GM12891 (cell line): ENCODE data around the gene UBE2S.

Experiments
- DNase-seq: peaks from one replicate; pipeline ENCODE4 v3.0.0; 2011; ENCODE audit warnings: low spot score; ENCODE audit not compliant: insufficient read length
- FAIRE-seq: peaks from 2 replicates; lab custom pipeline; 2011; peaks lifted over from hg19 to GRCh38; lab: Jason Lieb, UNC
- PAX5 ChIP-seq: IDR thresholded peaks from 2 replicates; pipeline ENCODE4 v1.6.1; 2011; ENCODE audit warnings: low read length, moderate library complexity, mild to moderate bottlenecking; ENCODE audit not compliant: insufficient read depth, severe bottlenecking
- POLR2A ChIP-seq: IDR thresholded peaks from 2 replicates; pipeline ENCODE4 v1.6.1; 2011; ENCODE audit warnings: low read depth, low read length, control low read depth
- POLR2AphosphoS5 ChIP-seq: IDR thresholded peaks from 2 replicates; pipeline ENCODE4 v1.6.1; 2011; ENCODE audit warnings: low read depth, low read length, control low read depth
- POU2F2 ChIP-seq: IDR thresholded peaks from 2 replicates; pipeline ENCODE4 v1.6.1; 2011; ENCODE audit warnings: low read depth, mild to moderate bottlenecking, control low read depth, low read length, moderate library complexity
- SPI1 ChIP-seq: IDR thresholded peaks from 2 replicates; pipeline ENCODE4 v1.6.1; 2011; ENCODE audit warnings: low read depth, low read length, control low read depth
- TAF1 ChIP-seq: IDR thresholded peaks from 2 replicates; pipeline ENCODE4 v1.6.1; 2011; ENCODE audit warnings: low read depth, low read length, control low read depth

Gene UBE2S

DNA sequence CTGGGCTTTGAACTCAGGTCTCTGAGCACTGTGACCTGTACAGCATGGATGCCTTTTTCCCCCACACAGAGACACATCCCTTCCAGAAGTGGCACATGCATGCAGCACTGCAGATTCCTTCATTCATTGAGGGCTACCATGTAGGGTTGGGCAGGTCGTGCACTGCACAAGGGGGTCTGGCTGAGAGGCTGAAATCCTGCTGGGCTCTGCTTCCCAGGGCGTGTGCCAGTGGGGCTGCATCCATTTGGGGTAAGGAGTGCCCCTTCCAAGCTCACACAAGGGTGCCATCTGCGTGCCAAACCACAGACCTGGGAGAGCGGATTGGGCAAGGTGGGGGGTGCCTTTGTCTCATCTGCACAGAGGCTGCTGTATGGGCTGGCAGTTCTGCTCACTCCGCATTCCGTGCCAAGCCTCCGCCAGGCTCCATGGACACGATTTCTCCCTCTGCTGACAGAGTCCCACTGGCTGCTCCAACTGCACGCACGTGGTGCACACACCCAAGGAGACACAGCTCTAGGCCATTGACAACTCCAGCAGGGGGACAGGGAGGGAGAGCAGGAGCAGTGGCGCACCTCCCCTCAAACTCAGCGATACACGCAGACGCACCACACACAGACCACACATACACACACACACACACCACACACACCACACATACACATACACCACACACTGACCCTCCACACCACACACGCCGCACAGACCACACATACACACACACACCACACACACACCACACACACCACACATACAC lies 40.0 kb upstream of the UBE2S start:
- FAIRE-seq (no peak), DNase-seq (no peak)
- no peak for TF ChIP-seq POLR2AphosphoS5
- TF ChIP-seq SPI1, result no peak
- TF ChIP-seq POU2F2, result no peak

DNA sequence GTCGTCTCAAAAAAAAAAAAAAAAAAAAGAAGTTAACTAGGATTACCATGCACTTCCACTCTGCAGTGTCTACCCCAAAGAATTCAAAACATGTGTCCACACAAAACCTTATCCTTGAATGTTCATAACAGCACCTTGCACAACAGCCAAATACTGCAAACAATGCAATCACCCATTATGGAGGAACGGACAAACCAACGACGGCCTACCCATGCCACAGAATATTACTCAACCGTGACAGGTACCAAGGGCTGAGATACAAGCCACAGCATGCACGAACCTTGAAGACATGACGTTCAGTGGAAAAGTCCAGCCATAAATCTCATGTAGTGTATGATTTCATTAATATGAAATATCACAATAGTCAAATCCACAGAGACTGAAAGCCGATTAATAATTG lies 38.5 kb upstream of the UBE2S start:
- FAIRE-seq (no peak), DNase-seq (no peak)
- TF ChIP-seq TAF1, result no peak
- TF ChIP-seq POLR2A, result no peak
- TF ChIP-seq POLR2AphosphoS5, result no peak
- TF ChIP-seq POU2F2, result no peak
- no peak for TF ChIP-seq SPI1
- TF ChIP-seq PAX5, result no peak

DNA sequence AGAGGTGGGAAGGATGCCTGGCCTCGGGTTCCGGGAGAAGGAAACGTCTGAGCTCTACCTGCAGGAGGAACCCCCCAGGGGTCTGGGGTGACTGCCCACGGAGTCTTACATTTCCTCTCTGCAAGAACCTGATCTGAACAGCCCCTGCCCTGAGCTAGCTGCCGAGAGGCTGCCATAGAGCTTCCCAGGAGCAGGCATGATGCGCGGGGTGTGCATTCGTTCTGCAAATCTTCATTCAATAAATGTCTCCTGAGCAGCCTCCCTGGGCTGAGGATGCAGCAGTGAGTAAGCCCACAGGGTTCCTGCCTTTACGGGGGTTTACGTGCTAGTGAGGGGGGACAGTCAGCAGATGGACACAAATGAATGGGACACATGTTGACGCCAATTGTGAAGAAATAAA lies 37.1 kb upstream of the UBE2S start:
- FAIRE-seq (no peak), DNase-seq (no peak)
- TF ChIP-seq SPI1 (no peak), TAF1 (no peak), PAX5 (no peak), POLR2A (no peak), POU2F2 (no peak), POLR2AphosphoS5 (no peak)

DNA sequence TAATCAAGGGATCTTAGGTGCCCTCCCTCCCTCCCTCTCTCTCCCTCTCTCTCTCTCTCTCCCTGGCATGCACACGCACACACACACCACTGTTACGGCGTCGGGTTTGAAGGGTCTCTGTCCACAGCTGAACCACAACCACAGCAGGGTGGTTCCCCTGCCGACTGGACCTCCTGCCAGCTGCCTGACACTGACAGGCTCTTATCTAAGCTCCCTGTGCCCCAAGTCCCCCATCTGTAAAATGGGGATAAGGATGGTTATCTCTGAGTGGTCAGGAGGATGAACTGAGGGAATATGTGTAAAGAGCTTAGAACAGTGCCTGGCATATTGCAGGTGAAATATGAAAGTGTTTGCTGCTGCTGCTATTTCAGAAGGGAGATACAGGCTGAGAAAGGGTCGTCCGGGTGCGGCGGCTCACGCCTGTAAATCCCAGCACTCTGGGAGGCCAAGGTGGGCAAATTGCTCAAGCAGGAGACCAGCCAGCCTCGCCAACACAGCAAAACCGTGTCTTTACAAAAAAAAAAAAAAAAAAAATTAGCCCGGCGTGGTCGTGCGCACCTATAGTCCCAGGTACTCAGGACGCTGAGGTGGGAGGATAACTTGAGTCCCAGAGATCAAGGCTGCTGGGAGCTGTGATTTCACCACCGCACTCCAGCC lies 36.4 kb upstream of the UBE2S start:
- no peak for TF ChIP-seq POU2F2
- TF ChIP-seq POLR2A, result no peak
- no peak for TF ChIP-seq SPI1
- TF ChIP-seq TAF1, result no peak
- no peak for TF ChIP-seq POLR2AphosphoS5
- no peak for TF ChIP-seq PAX5
- DNase-seq (no peak), FAIRE-seq (no peak)

DNA sequence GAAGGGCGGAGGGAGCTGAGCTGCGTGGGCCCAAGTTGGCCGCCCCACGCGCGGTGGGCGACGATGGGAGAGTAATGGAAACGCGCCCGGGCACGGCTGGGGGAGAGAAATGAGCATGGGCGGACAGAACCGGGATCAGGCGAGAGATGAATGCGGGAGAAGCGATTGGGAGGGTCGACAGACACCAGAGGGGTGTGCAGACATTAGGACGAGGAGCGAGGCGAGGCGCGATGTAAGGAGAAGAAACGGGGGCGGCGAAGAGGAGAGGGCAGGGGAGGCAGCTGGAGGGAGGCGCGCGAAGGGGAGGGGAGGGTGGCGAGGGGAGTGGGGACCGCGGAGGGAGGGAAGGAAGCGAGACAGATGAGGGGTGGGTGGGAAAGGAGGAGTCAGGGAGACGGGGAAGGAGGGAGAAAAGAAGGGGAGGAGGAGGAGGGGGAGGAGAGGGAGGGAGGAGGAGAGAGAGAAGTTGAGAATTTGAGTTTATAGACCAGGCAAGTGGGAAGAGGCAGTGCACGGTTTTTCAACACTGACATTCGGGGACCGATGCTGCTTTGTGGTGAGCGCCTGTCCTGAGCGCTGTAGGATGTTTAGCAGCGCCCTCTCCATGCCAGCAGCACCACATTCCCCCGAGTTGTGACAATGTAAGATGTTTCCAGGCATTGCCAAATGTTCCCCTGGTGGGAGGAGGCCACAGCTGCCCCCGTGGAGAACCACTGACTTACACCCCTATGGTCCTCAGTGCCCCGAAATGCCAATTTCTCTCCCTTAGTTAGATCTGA lies 35.6 kb upstream of the UBE2S start, which contains the start of gene SHISA7:
Gene SHISA7, minus strand, starts transcription at position 256 of the 779 bp plus-strand sequence. CDS start 437 bp downstream, outside the sequence.
- FAIRE-seq, result no peak
- TF ChIP-seq POLR2A, result no peak
- no peak for TF ChIP-seq SPI1
- no peak for TF ChIP-seq POU2F2
- no peak for TF ChIP-seq PAX5
- TF ChIP-seq TAF1, result no peak
- TF ChIP-seq POLR2AphosphoS5, result no peak
- no peak for DNase-seq

DNA sequence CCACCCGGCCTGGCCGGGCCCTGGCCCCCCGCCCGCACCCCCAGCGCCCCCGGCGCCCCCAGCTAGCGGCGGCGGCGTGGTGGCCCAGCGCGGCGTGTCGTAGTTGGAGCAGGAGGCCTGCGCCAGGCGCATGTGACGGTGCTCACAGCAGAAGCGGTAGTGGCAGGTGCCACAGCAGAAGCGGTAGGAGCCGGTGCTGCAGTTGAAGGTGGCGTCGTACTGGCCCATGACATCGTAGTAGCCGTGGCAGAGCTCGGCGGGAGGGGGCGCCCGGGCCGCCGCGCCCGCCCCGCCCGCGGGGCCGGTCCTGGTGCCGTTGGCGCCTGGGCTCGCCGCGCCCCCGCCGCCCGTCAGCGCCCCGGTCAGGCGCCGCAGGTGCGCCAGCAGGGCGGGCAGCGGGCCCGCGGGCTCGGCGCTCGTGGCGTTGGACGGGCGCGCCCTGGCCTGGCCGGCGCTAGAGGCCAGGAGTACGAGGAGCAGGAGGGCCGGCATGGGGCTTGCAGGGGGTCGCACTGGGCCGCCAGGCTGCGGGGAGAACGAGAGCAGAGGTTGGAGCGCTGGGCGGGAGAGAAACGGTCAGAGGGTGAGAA lies 34.9 kb upstream of the UBE2S start:
- DNase-seq (no peak), FAIRE-seq (no peak)
- TF ChIP-seq POLR2AphosphoS5, result no peak
- no peak for TF ChIP-seq PAX5
- no peak for TF ChIP-seq SPI1
- no peak for TF ChIP-seq TAF1
- no peak for TF ChIP-seq POU2F2
- TF ChIP-seq POLR2A, result no peak

DNA sequence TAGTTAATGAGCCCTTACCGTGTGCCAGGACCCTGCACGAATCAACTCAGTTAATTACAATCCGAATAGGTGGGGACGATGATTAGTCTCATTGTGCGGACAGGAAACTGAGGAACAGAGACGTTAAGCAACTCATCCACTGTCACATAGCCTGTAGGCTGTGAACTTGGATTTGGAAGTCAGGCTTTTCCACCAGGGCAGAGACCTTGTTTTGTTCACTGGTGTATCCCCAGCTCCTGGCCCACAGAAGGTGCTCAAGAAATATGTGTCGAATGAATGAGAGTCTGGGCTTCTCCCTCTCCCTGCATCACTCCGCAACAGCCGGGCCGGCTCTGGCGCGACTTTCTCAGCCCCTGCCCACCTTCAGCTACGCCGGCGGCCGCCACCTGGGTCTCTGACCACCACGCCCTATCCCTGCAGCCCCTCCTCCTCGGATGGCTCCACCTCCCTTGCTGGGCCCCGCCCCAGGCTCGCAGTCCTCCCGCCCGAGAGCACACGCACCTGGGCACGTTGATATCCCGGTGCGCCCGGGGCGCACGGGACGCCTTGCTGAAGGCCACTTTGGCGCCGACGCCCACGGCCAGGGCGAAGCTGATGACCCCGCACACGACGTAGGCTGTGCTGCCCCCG lies 34.2 kb upstream of the UBE2S start:
- no peak for TF ChIP-seq SPI1
- FAIRE-seq (no peak), DNase-seq (no peak)

DNA sequence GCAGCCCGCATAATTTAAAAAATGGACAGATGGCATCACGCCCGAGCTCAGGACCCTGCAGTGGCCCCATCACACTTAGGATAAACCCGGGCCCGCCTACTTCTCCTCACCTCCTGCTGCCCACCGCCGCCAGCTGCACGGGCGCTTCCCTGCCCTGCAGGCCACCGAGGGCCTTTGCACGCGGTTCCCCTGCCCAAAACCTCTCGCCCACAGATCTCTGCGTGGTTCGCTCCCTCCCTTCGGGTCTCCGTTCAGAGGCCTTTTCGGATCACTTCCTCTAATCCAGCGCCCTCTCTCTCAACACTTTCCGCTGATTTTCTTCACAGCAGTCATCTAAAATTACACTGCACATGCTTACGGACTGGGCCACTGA lies 33.7 kb upstream of the UBE2S start:
- FAIRE-seq, result no peak
- TF ChIP-seq POU2F2 (no peak), SPI1 (peak; percentile 54)
- DNase-seq, result no peak

DNA sequence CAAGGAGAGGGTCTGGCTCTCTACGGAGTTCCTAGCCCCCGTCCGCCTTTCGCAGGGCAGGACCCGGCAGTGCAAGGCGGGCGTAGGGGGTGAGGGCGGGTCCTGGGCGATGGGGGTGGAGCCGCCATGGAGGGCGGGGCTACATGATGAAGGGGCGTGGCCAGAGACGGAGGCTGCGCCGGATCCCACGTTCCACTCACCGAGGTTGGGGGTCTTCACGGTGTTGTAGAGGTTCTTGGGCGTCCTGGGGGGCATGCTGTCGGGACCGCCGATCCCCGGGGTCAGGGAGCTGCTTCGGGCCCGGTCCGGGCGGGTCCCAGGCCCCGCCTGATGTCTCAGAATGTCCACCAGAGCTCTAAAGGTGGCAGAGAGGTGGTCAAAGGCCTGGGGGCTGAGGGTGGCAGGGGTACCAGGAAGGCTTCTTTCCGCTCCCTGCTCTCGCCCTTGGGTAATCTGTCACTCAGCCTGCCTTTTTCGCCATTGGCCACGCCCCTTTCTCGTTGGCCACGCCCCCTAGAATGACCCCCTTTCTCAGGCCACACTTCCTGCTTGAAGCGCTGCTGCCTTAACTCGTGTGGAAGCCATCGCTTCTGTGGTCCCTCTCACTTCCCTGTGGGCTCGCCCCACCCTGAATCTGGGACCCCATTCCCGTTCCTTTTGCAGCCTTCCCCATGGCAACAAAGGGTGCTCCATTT lies 33.0 kb upstream of the UBE2S start:
- no peak for FAIRE-seq
- TF ChIP-seq PAX5, result no peak
- TF ChIP-seq TAF1, result no peak
- TF ChIP-seq POU2F2, result no peak
- no peak for TF ChIP-seq SPI1
- no peak for TF ChIP-seq POLR2AphosphoS5
- no peak for TF ChIP-seq POLR2A
- DNase-seq, result no peak
